Hematopoietic multipotent progenitor cell treated with erythropoietin and hydrocortisone succinate and interleukin-3 and kit ligand, for 17 days (in vitro differentiated cells): Measurements from ENCODE around the gene CCDC51.
"Not testable (repeated sequence)": the region's sequence is repeated elsewhere in the genome, so short reads cannot be mapped to it uniquely, and the experiment has no call there.

ENCODE experiments used
- DNase-seq: peaks from one replicate; pipeline ENCODE4 v3.0.0-alpha.2; 2015; ENCODE audit warnings: low spot score

CCDC51 gene, protein sequence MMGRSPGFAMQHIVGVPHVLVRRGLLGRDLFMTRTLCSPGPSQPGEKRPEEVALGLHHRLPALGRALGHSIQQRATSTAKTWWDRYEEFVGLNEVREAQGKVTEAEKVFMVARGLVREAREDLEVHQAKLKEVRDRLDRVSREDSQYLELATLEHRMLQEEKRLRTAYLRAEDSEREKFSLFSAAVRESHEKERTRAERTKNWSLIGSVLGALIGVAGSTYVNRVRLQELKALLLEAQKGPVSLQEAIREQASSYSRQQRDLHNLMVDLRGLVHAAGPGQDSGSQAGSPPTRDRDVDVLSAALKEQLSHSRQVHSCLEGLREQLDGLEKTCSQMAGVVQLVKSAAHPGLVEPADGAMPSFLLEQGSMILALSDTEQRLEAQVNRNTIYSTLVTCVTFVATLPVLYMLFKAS

DNA sequence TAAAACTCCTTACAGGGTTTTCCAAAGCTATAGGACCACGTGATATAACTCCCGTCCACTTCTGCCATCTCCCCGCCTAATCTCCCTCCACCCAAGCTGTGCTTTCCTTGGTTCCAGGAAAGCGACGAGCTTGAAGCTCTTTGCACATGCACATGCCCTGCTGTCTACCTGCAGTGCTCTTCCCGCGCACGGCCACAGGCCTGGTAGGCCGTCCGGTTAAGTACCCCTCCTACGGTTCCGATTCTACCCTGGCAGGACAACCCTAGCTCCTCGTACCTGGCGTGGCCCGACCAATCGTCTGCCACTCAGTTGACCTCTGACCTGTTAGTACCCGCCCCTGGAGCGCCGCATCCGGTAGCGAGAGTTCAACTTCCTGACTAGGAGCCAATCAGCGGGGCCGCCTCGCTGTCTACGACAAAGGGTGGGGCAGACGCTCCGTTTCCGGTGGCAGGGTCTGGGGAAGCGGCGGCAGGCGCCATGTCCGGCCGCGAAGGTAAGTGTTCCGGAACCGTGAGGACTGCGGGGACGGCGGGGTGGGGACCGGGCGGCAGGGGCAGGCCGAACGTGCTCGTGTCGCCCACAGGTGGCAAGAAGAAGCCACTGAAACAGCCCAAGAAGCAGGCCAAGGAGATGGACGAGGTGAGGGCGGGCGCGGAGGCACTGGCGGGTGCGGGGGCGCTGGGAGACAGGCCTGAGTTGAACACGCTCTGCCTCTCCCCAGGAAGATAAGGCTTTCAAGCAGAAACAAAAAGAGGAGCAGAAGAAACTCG lies at the start of gene CCDC51, which contains the start of gene TMA7:
Gene CCDC51 (minus strand): TSS at position 300 of the 770 bp plus-strand sequence. CDS start 4,991 bp downstream, outside the sequence.
Gene TMA7 (plus strand): TSS at position 438 of the 770 bp plus-strand sequence. CDS start 40 bp downstream, at position 478.
- DNase-seq = peak; percentile 98

DNA sequence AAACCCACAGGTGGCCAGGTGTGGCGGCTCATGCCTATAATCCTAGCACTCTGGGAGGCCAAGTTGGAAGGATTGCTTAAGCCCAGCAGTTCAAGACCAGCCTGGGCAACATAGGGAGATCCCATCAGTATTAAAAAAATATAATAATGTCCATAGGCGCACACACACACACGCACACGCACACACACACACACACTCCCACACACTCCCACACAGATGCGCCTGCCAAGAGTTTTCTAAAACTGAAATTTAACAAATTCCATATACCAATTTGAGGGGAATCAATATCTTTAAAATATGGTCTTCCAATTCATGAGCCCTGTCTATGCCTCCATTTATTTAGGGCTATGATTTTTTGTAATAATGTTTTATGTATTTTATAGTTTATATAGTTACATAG lies 47.0 kb upstream of the CCDC51 start:
- DNase-seq = no peak

DNA sequence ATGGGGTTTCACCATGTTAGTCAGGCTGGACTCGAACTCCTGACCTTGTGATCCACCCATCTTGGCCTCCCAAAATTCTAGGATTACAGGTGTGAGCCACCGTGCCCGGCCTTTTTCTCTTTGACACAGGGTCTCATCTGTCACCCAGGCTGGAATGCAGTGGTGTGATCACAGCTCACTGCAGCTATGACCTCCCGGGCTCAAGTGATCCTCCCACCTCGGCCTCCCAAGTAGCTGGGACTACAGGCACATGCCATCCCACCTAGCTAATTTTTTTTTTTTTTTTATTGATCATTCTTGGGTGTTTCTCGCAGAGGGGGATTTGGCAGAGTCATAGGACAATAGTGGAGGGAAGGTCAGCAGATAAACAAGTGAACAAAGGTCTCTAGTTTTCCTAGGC lies 42.9 kb upstream of the CCDC51 start:
- not testable (repeated sequence) for DNase-seq

DNA sequence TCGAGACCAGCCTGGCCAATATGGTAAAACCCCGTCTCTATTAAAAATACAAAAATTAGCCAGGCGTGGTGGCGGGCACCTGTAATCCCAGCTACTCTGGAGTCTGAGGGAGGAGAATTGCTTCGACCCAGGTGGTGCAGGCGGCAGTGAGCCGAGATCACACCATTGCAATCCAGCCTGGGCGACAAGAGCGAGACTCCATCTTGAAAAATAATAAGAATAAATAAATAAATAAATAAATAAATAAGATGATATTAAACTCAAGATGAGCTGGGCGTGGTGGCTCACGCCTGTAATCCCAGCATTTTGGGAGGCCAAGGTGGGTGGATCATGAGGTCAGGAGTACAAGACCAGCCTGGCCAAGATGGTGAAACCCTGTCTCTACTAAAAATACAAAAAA lies 41.0 kb upstream of the CCDC51 start:
- DNase-seq = not testable (repeated sequence)

DNA sequence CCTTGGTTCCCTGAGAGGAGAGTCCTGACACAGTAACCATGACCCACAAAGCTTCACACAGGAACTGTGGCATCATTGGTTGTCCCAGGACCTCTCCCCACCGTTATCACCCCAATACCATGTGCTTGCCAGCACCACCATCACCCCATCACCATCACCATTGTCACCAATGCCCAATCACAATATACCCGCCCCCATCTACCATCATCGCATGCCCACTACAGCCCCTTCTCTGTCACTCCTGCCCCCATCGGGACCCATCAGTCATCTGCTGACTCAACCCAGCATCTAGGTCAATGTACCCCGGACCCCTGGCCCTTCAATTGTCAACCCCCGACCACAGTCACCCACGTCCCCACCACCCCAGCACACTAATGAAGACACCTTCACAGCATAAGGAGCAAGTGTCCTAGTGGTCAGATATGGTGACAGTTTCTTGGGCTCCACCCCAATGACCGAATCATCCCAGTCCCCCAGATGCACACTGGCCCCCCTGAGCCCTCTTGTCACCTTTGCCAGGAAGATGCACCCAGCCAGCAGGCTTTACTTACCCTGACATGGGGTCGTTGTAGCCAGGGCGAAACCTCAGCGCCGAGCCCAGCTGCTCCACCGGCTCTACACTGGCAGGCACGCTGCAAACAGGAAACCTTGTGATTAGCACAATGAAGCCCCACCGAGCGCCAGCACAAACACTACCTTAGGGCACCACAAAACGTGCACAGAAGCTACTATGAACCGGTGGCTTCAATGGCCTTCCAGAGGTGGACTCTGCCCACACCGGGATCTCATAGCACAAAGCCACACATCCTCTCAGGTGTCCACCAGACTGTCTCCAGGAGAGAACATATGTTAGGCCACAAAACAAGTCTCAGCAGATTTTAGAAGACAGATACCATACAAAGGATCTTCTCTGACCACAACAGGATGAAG lies 39.0 kb upstream of the CCDC51 start:
- DNase-seq = no peak

DNA sequence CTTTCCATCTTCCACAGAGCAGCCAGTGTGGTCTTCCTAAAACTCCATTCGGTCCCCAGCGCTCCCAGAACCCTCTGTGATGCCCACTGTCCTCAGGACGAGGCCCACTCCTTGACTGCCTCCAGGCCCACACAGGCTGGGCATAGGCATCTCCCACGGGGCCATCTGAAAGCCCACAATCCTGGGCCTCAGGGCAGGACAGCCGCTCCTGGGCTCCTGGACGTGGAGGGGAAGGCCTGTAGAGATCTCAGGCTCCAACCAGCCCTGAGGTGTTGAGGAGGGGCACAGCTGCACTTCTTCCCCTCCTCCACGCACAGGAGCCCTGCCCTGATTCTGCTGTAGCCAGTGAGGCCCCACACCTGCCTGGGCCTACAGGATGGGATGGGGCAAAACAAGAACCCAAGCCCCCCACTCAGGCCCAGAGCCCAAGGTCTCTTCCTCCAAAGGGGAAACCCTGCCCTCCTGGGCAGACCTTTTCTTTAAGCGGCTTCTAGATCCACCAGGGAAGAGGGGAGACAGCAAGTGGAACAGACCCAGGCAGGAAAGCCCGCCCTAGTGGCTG lies 38.1 kb upstream of the CCDC51 start:
- no peak for DNase-seq

DNA sequence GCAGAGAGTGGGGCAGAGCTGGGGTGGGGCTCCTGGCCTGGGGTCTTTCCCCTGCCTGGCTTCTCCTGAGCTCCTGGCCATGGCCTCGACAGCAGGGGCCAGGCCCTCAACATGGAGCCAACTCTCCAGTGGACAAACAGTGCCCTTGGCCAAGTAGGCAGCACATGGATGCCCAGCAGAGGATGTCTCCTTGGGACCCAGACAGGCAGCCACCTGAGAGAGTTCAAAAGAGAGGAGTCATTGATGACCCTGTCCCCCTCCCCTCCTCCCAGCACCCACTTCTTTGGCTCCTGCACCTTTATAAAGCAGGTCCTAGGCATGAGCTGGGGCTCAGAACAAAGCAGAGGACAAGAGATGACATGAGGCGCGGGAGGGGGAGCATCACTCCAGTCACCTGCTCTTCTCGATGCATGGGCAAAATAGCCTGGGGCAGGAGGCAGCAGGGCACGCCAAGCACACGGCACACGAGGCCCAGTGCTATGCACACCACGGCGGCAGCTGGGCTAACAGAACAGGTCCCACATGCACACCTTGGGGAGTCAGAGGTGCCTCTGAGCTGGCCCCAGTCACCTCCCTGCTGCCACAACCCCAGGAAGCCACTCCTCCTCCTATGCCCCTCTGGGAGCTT lies 36.6 kb upstream of the CCDC51 start:
- no peak for DNase-seq

DNA sequence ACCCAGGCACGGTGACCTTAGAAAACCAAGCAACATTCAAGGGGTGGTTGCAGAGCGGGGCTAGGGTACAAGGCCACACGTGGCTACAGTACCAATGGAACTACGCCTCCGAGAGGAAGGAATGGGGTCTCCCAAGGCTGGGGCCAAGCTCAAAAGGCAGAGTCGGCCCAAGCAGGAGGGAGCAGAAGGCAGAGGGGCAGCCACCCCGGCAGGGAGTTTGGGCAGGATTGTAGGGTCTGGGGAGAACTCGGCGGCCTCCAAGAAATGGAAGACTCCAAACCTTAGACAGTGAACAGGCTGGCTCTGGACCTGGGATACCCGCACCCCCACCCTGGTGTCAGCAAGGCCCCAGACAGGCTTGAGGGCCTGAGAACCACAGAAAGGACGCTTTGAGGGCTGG lies 35.3 kb upstream of the CCDC51 start:
- no peak for DNase-seq

DNA sequence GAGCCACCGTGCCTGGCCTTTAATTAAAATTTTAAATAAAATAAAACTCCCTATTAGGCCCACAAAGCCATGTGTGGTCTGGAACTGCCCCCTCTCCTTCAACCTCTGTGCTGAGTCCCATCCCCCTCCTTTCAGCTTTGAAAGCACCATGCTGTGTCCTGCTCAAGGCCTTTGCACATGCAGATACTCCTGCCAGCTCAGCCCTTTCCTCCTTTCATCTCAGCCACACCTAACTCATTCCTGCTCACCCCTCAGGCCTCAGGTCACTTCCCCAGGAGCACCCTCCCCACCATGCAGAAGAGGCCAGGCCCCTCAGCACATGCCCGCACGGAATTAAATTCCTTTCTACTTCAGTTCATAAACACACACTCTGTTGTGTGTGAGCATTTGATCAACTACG lies 34.7 kb upstream of the CCDC51 start:
- DNase-seq = no peak

DNA sequence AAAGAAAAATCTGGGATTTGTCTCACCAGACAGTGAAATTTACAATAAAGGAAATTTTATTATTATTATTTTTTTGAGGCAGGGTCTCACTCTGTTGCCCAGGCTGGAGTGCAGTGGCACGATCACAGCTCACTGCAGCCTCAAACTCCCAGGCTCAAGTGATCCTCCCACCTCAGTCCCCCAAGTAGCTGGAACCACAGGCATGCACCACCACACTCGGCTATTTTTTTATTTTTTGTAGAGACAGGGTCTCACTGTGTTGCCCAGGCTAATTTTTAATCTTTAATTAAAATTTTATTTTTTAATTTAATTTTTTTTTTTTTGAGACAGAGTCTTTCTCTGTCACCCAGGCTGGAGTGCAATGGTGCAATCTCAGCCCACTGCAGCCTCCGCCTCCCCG lies 34.1 kb upstream of the CCDC51 start:
- not testable (repeated sequence) for DNase-seq

DNA sequence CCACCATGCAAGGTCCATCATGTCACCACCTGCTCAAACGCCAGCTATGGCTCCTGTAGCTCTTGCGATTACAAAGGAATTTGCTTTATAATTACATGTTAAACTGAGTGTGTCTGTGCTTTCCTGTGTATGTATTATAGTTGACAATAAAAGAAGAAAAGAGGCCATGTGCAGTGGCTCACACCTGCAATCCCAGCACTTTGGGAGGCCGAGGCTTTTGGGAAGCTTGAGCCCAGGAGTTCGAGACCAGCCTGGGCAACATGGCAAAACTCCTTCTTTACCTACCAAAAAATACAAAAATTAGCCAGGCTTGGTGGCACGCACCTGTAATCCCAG lies 33.7 kb upstream of the CCDC51 start:
- DNase-seq = no peak

DNA sequence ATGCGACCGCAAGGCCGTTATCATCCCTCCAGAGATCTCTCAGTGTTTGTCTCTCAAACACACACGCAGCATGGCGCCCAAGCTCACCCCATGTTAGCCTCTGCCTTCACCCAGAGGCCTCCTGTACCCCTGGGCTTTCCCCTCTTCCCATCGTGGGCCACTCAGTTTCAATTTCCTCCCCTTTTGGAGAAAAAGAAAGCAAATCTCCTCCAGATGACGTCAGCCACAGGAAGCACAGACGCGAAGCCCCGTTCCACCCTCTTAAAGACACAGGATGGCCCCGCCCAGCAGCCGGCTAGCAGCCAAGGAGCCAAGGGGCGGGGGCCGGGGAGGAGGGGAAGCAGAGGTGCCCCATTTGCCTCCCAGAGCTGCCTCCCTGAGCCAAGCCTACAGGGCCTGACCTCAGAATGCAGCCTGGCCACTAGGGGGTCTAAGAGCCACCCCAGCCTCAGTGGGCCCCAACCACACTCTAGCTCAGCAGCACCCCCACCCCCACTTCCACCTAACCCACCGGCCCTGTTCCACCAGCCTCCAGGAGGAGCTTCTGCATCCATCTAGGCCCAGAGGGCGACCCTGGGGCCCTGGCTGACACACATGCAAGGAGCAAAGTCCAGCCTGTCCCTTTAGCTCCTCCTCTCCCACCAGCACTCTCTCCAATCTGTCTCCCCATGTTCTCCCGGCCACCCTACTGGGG lies 33.2 kb upstream of the CCDC51 start:
- DNase-seq = peak; percentile 96

DNA sequence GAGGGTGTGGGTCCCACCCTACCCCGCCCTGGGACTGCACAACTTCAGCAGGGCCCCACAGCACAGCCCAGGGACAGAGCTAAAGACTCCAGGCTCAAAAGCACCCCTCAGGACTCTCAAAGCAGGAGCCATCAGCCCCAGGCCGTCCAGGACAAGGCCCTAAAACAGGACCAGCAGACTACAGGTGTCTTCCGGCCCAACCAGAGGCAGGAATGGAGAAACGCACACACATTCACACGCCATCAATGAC lies 32.7 kb upstream of the CCDC51 start:
- no peak for DNase-seq

DNA sequence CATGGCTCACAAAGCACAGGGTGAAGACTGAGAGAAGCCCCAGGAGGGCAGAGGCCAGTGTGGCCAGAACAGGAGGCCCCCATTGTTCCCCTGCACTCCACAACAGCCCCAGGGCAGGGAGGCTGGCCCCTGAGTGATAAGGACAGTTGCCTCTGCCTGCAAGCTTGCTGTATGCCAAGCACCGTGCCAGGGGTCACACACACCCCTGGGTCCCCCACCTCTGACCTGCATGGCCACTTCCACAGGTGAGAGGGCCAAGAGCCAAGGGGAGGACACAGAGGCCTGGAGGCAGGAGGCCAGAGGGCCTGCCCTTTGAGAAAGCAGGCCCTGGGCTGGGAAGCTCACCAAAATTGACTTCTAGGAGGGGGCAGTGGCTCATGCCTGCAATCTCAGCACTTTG lies 30.4 kb upstream of the CCDC51 start:
- no peak for DNase-seq

DNA sequence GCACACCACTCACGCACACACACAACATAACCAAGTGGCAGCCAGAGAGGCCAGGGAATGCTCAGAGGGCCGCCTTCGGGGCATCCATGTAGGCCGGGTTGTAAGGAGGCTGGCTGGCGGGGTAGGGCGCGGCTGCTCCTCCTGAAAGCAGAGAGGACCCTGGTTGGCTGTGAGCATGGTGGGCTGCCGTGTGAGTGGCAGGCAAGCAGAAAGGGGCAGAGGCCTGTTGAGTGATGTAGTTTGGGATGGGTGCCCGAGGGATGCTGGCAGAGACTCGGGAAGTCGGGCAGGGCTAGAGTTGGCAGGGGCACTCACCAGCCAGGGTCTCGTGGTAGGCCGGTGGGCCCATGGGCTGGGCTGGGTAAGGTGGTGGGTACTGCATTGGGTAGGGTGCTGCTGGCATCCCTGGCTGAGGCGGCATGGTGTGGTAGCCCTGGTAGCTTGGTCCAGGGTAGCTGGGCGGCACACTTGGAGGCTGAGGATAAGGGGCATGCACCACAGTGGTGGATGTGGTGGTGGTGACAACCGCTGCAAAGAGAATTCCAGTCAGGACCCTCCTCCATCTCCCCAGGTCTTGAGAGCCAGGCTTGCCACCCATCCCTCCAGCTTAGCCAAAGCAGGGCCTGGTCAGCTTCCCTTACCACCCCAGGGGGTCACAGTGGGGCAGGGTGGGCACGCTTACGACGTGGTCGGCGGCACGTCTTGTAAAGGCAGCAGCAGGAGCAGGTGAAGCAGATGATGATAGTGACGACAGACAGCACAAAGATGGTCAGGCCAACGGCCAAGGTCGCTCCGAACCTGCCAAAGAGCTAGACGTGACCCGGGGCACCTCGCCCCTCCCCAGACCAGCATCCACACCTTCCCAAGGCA lies 29.4 kb upstream of the CCDC51 start:
- DNase-seq = no peak

DNA sequence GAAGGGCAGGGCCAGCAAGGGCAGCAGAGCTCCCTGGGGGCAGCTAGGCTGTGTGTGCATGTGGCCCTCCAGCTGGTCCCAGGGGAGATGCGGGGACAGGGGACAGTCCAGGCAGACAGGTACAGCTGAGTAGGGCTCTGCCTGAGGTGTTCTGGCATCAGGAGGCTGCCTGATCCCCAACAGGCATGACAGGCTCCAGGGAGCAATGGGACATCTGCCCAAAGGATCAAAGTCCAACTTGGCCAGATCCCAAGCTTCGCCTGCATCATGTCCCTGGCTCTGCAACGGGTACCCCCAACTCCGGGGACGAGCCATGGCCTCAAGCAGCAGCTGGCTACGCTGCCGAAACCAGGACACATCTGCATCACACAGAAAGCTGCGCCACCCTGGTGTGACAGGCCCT lies 28.4 kb upstream of the CCDC51 start:
- DNase-seq = no peak

DNA sequence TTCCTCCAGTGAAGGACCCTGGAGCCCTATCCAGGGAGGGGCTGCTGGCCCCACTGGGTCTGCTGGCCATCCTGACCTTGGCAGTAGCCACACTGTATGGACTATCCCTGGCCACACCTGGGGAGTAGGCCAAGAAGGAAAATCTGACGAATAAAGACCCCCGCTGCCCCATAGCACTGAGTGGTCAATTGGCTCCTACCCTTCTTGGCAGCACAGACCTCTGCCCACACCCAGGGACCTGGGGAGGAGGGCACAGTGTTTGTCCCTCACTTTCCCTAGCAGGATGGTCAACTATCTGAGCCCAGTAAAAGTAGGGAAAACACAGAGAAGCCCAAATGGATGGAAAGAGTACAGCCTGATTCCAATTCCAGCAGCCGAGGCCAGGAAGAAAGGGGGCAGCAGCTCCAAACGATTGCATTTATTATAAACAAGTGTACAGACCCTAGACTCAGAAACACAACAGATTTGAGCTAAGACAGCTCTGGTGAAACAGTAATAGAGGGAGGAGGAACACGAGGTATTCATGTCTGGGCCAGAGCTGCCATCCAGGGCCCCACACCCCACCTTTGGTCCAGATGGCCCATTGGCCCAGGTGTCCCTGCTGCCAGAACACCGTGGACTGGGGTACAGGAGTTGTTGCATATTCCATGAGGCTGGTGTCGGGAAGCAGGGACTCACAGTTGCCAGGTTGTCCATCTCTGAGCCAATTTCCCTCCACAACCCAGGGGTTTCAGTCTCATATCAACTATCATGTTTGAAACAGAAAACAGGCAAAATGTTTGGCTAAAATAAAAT lies 27.8 kb upstream of the CCDC51 start:
- no peak for DNase-seq

DNA sequence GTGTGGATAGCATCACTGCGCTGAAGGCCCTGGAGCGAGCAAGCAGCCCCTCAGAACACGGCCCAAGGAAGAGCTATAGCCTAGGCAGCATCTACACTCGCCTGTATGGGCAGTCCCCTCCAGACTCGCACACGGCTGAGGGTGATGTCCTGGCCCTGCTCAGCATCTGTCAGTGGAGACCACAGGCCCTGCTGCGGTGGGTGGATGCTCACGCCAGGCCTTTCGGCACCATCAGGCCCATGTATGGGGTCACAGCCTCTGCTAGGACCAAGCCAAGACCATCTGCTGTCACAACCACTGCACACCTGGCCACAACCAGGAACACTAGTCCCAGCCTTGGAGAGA lies 27.2 kb upstream of the CCDC51 start:
- no peak for DNase-seq

DNA sequence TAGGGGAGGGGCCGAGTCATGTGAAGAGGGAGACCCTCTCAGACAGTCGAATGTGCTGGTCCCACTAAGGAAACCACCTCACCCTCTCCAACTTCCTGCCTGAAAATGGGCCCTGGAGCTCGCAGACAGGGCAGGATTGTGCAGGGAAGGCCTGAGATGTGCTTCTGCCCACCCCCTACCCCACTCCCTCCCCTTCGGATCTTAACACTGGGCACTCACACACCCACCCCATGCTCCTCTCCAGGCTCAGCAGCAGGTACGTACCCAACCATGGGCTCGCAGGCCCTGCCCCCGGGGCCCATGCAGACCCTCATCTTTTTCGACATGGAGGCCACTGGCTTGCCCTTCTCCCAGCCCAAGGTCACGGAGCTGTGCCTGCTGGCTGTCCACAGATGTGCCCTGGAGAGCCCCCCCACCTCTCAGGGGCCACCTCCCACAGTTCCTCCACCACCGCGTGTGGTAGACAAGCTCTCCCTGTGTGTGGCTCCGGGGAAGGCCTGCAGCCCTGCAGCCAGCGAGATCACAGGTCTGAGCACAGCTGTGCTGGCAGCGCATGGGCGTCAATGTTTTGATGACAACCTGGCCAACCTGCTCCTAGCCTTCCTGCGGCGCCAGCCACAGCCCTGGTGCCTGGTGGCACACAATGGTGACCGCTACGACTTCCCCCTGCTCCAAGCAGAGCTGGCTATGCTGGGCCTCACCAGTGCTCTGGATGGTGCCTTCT lies 26.6 kb upstream of the CCDC51 start:
- DNase-seq = peak; percentile 6
